Metanephros (tissue), 2 donors: ENCODE measurements around the gene TCF7. TPM values are rescaled to one million over a fixed set of nuclear protein-coding genes. Genes with fewer than 3 reads are reported as not detected.

Experiments used
- small RNA-seq: library from RNA; depleted of rRNA; stranded (forward); fragments of <200 nt; gene quantifications from one replicate; pipeline ENCODE3, GENCODE V24; 2014; ENCODE audit warnings: low replicate concordance
- total RNA-seq: library from RNA; depleted of rRNA; stranded (reverse); fragments of >200 nt; gene quantifications from one replicate; pipeline ENCODE4 v1.2.3, GENCODE V29; 2014

The TCF7 gene
- total RNA-seq, result 4.7 TPM

DNA sequence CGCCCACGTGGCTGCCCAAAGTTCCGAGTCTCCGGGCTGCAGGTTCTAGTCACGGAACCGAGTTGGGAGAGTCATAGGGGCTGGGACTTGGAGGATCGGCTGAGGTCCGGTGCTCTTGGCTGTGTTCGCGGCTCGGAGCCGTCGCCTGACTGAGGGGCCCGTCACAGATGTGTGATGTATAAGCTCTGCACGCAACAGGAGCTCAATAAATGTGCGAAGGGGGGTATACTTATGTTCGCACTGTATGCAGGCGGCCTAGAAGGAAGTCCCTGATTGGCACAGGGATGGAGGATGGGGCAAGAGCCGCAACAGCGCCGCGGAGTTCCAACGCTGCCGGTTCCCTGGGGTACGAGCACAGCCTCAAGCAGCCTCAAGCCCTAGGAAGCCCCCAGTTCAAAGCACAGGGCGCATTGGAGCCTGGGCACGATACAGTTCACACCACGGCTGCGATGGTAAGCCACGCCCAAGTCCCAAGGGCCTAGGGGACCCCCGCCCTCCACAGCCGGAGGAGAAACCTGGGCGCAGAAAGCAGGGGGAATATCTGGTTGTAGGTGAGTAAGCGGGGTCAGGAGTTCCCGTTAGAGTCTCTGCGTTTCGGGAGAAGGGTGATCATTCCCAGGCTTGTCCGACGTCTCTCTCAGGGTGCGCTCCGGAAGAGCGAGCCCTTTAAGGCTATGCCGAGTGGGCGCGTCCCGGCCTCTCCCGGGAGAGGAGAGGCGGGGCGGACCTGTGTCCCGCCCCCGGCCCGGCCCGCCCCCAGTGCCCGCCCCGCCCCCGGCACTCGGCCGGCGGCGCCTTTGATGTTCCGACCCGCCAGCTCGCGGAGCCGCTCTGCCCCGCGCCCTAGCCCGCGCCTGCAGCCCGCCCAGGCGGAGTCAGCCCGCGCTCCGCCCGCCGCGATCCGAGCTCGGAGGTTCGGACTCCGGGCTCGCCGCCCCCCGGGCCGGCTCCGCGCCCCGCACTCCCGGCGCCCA is at the start of gene TCF7:
TSS of gene TCF7 (plus strand) at position 780 of the 974 bp plus-strand sequence. CDS start 226 bp downstream, outside the sequence.

DNA sequence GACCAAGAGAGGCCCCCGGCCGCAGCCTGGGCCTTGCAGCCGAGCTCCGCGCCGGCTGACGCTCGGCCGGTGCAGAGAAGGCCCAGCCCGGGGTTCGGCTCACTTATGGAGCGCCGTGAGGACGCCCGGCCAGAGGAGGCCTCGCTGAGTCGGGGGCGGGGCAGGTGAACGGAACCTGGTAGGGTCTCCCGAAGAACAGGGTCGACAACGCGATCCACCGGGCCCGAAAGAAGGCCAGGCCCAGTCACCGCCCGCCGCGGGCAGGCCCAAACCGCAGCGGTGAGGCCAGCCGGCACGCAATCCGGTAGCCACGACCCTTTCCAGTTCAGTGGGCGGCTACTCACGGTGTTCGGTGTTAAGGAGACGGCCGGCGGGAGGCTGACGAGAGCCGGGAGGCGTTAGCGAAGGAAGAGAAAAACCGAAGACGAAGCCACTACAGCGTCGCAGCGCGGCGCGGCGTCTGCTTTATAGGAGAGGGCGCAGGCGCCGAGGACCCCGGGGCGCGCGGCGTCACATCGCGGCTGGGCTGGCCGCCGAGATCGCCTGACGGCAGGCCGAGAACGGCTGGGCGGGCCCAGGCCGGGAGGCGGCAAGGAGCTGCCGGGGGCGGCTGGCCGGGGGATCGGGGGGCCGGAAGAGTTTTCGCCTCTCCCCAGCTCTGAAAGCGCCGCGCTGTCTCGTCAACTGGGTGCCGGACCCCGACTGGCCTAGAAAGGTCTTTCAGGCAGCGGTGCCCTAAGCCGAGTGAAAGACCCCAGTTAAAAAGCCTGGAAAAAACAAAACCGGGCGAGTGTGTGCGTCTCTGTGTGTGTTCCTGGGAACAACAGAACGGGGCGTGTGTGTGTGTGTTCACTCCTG is 62.3 kb downstream of the TCF7 start, which contains the start of gene SKP1:
TSS of gene SKP1 (minus strand) at position 440 of the 858 bp plus-strand sequence. CDS start 2,928 bp downstream, outside the sequence.

Small RNAs within 50 kb of the gene (small RNA-seq; reads per million reads assigned to genes)
- not detected for gene AC008608.1

Other genes starting within 250 kb of the TCF7 start
- gene C5orf15, start 146.1 kb upstream of the TCF7 start, total RNA-seq, result 81.7 TPM
- 128 TPM for gene VDAC1, start 109.7 kb upstream of the TCF7 start, total RNA-seq
- 278 TPM for gene SKP1, start 62.3 kb downstream of the TCF7 start, total RNA-seq
- 120 TPM for gene PPP2CA, start 111.4 kb downstream of the TCF7 start, total RNA-seq